ENCODE results near the gene SMURF1. TPM values are rescaled to one million over a fixed set of nuclear protein-coding genes. Genes with fewer than 3 reads are reported as not detected.

SMURF1 gene
- total and polyA plus RNA-seq, 9 donors: 7.3 to 11.2 (median 8.4) TPM

GRCh38 chr7:99020413-99020715 is 123.5 kb downstream of the SMURF1 start:
- Histone ChIP-seq H3K9me3 (replicated peaks; ENCODE audit: control insufficient read depth, low read depth, low read length) (no peaks in the 10 kb centered on the region), H3K36me3 (ENCODE audit: control insufficient read depth, insufficient read depth, low read length) (peaks cover 17% of the 10 kb centered on the region), H3K27me3 (ENCODE audit: control insufficient read depth, insufficient read depth, low read length) (no peaks in the 10 kb centered on the region), H3K27ac (ENCODE audit: low read length) (no peak overlapping the region), H3K4me1 (ENCODE audit: control insufficient read depth, insufficient read depth, low read length) (no peaks in the 10 kb centered on the region), H3K4me3 (ENCODE audit: low read length) (no peak overlapping the region)
- no peak for DNase-seq
- no CpG with 5 or more reads among the region's 3 CpGs for WGBS (ENCODE audit: insufficient coverage)

DNA sequence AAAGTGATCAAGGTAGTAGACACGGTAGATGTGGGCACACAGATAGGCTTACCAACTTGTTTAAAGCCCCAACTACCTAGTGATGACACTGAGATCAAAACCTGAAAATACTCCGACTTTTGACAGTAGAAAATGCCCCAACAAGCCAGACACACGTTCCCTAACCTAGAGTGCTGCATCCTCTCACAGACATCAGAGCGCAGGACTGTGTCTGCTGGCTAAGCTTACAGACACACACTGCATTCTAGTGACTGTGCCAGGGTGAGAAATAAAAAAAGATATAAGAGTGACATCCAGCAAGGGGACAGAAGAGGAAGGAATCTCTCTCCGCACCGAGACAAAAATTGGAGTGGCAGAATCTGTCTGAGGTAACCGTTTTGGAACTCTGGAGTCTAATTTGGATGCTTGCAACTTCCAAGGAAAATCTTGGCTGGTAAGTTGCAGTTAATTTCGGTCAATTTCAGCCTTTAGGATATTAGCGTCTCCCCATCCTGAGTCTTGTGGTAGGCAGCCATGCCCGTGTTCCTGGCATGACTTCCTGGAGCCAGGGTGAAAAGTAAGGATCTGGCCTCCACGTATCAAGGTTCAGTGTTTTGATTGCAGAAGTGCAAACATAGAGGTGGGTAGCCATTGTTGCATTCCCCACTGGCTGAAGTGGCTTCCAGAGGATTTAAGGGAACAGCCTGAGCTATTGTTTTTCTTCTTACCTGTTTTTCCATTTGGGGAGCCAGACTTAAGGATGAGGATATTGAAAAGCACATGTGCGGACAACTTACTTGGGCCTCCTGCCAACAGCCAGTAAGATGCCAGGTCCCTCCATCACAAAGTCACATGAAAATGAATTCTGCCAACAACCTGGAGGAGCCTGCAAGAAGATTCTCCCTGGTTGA is 124.1 kb downstream of the SMURF1 start:
- H3K36me3 ChIP-seq (ENCODE audit: control insufficient read depth, insufficient read depth, low read length): peaks cover 22% of the 10 kb centered on the region
- H3K27ac ChIP-seq (ENCODE audit: low read length): no peak overlapping the region
- H3K27me3 ChIP-seq (ENCODE audit: control insufficient read depth, insufficient read depth, low read length): no peaks in the 10 kb centered on the region
- H3K4me1 ChIP-seq (ENCODE audit: control insufficient read depth, insufficient read depth, low read length): no peaks in the 10 kb centered on the region
- H3K9me3 ChIP-seq (replicated peaks; ENCODE audit: control insufficient read depth, low read depth, low read length): no peaks in the 10 kb centered on the region
- DNase-seq: peak; percentile 87
- H3K4me3 ChIP-seq (ENCODE audit: low read length): no peak overlapping the region
- 76% methylated on average over 8 of the region's 12 CpGs for WGBS (ENCODE audit: insufficient coverage)

- Histone ChIP-seq H3K9me3 (replicated peaks; ENCODE audit: control insufficient read depth, low read depth, low read length) (no peaks in the 10 kb centered on the region), H3K4me1 (ENCODE audit: control insufficient read depth, insufficient read depth, low read length) (no peaks in the 10 kb centered on the region), H3K27me3 (ENCODE audit: control insufficient read depth, insufficient read depth, low read length) (no peaks in the 10 kb centered on the region), H3K4me3 (ENCODE audit: low read length) (no peak overlapping the region), H3K27ac (ENCODE audit: low read length) (no peak overlapping the region), H3K36me3 (ENCODE audit: control insufficient read depth, insufficient read depth, low read length) (peaks cover 58% of the 10 kb centered on the region)
- no CpG with 5 or more reads among the region's 8 CpGs for WGBS (ENCODE audit: insufficient coverage)
- DNase-seq: no peak
Observed at GRCh38 chr7:99016196-99016595, 127.7 kb downstream of the SMURF1 start.

- 92% methylated on average over 14 of the region's 18 CpGs for WGBS (ENCODE audit: insufficient coverage)
Observed at GRCh38 chr7:99014113-99014985, 129.6 kb downstream of the SMURF1 start.

GRCh38 chr7:99013266-99014112 is 130.4 kb downstream of the SMURF1 start:
- no peaks in the 10 kb centered on the region for H3K9me3 ChIP-seq (replicated peaks; ENCODE audit: control insufficient read depth, low read depth, low read length)
- H3K4me3 ChIP-seq (ENCODE audit: low read length): no peak overlapping the region
- no peaks in the 10 kb centered on the region for H3K4me1 ChIP-seq (ENCODE audit: control insufficient read depth, insufficient read depth, low read length)
- 93% methylated on average over 23 of the region's 25 CpGs for WGBS (ENCODE audit: insufficient coverage)
- H3K36me3 ChIP-seq (ENCODE audit: control insufficient read depth, insufficient read depth, low read length): peaks cover 78% of the 10 kb centered on the region
- H3K27ac ChIP-seq (ENCODE audit: low read length): no peak overlapping the region
- H3K27me3 ChIP-seq (ENCODE audit: control insufficient read depth, insufficient read depth, low read length): no peaks in the 10 kb centered on the region
- DNase-seq: no peak

More at GRCh38 chr7:99014113-99014985, 129.6 kb downstream of the SMURF1 start:
- peaks cover 69% of the 10 kb centered on the region for H3K36me3 ChIP-seq (ENCODE audit: control insufficient read depth, insufficient read depth, low read length)
- H3K27ac ChIP-seq (ENCODE audit: low read length): no peak overlapping the region
- no peaks in the 10 kb centered on the region for H3K4me1 ChIP-seq (ENCODE audit: control insufficient read depth, insufficient read depth, low read length)
- H3K4me3 ChIP-seq (ENCODE audit: low read length): no peak overlapping the region
- DNase-seq: no peak
- H3K9me3 ChIP-seq (replicated peaks; ENCODE audit: control insufficient read depth, low read depth, low read length): no peaks in the 10 kb centered on the region
- no peaks in the 10 kb centered on the region for H3K27me3 ChIP-seq (ENCODE audit: control insufficient read depth, insufficient read depth, low read length)

DNA sequence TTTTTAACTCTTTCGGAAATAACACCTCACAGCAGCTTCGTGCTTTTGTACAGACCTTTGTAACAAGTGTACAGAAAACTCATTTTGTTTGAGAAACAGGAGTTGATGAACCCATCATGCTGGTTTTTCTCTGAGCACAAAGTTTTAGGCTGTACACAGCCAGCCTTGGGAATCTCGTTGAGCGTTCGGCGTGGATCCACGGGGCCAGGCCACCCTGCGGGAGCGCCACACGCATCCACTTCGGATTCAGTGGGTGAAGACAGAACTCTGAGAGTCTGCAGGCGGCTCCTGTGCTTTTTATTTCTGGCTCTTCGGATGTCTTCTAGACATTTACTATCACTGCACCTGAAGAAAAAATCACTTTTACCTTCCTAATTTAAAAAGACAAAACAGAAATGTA is 131.2 kb downstream of the SMURF1 start:
- no peak for DNase-seq
- H3K27ac ChIP-seq (ENCODE audit: low read length): no peak overlapping the region
- WGBS (ENCODE audit: insufficient coverage): 93% methylated on average over 12 of the region's 13 CpGs
- H3K4me1 ChIP-seq (ENCODE audit: control insufficient read depth, insufficient read depth, low read length): no peaks in the 10 kb centered on the region
- H3K4me3 ChIP-seq (ENCODE audit: low read length): no peak overlapping the region
- no peaks in the 10 kb centered on the region for H3K27me3 ChIP-seq (ENCODE audit: control insufficient read depth, insufficient read depth, low read length)
- no peaks in the 10 kb centered on the region for H3K9me3 ChIP-seq (replicated peaks; ENCODE audit: control insufficient read depth, low read depth, low read length)
- peaks cover 84% of the 10 kb centered on the region for H3K36me3 ChIP-seq (ENCODE audit: control insufficient read depth, insufficient read depth, low read length)

DNA sequence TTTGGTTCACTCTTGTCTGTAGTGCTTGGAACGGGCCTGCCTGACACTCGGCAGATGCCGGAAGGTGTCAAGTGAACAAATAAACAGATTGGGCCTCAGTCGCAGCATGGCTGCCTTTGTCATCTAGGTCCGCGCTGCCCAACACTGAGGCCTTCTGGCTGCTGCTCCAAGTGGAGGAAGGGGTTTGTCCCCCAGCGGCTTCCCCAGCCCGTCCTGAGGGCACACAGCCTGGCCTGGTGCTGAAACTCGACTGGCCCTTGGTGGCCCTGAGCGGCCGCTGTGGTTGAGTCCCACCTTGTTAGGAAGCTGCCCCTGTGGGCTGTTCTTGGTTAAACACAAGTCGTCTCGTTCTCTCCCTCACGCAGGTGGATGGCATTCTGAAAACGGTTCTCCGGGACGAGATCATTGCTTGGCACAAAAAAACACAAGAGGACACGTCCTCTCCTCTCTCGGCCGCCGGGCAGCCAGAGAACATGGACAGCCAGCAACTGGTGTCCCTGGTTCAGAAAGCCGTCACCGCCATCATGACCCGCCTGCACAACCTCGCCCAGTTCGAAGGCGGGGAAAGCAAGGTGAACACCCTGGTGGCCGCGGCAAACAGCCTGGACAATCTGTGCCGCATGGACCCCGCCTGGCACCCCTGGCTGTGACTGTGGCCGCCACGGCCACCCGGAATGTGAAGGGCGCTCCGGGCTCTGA is 132.1 kb downstream of the SMURF1 start:
- H3K36me3 ChIP-seq (ENCODE audit: control insufficient read depth, insufficient read depth, low read length): peaks cover 83% of the 10 kb centered on the region
- H3K27me3 ChIP-seq (ENCODE audit: control insufficient read depth, insufficient read depth, low read length): no peaks in the 10 kb centered on the region
- H3K4me3 ChIP-seq (ENCODE audit: low read length): no peak overlapping the region
- H3K9me3 ChIP-seq (replicated peaks; ENCODE audit: control insufficient read depth, low read depth, low read length): no peaks in the 10 kb centered on the region
- no peak overlapping the region for H3K27ac ChIP-seq (ENCODE audit: low read length)
- no peak for DNase-seq
- H3K4me1 ChIP-seq (ENCODE audit: control insufficient read depth, insufficient read depth, low read length): no peaks in the 10 kb centered on the region
- WGBS (ENCODE audit: insufficient coverage): 91% methylated on average over 32 of the region's 36 CpGs

GRCh38 chr7:99011341-99011705 is 132.6 kb downstream of the SMURF1 start:
- H3K4me1 ChIP-seq (ENCODE audit: control insufficient read depth, insufficient read depth, low read length): no peaks in the 10 kb centered on the region
- peaks cover 87% of the 10 kb centered on the region for H3K36me3 ChIP-seq (ENCODE audit: control insufficient read depth, insufficient read depth, low read length)
- no peaks in the 10 kb centered on the region for H3K9me3 ChIP-seq (replicated peaks; ENCODE audit: control insufficient read depth, low read depth, low read length)
- no peak overlapping the region for H3K4me3 ChIP-seq (ENCODE audit: low read length)
- H3K27me3 ChIP-seq (ENCODE audit: control insufficient read depth, insufficient read depth, low read length): no peaks in the 10 kb centered on the region
- no peak overlapping the region for H3K27ac ChIP-seq (ENCODE audit: low read length)
- DNase-seq: no peak
- 98% methylated on average over 21 of the region's 24 CpGs for WGBS (ENCODE audit: insufficient coverage)

DNA sequence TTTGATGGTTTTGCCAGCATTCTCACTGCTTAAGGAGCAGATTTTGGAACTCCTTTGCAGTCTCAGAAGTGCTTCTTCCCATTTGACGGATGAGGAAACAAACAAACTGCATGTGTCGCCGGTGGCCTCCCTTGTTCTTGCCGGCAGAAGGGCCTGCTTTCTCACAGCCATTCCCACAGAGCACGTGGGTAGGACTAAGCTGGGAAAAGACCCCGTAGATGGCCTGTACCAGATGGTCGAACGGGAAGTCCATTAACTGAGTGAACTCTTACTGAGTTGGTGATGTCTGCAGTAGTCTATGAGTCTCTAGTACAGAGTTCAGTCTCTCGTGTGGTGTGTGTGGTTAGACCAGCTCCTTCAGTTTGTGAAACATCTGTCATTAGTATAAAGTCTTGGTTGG is 133.6 kb downstream of the SMURF1 start:
- Histone ChIP-seq H3K27me3 (ENCODE audit: control insufficient read depth, insufficient read depth, low read length) (no peaks in the 10 kb centered on the region), H3K4me1 (ENCODE audit: control insufficient read depth, insufficient read depth, low read length) (no peaks in the 10 kb centered on the region), H3K4me3 (ENCODE audit: low read length) (no peak overlapping the region), H3K9me3 (replicated peaks; ENCODE audit: control insufficient read depth, low read depth, low read length) (no peaks in the 10 kb centered on the region), H3K27ac (ENCODE audit: low read length) (no peak overlapping the region), H3K36me3 (ENCODE audit: control insufficient read depth, insufficient read depth, low read length) (peaks cover 91% of the 10 kb centered on the region)
- 82% methylated on average over 7 of the region's 9 CpGs for WGBS (ENCODE audit: insufficient coverage)
- no peak for DNase-seq
